HUES6 (cell line): Measurements from ENCODE around the gene RSPH10B2.
"Not testable (repeated sequence)": the region's sequence is repeated elsewhere in the genome, so short reads cannot be mapped to it uniquely, and the experiment has no call there.

Experiments used
- H3K27ac ChIP-seq: 2 replicates; pipeline ENCODE4 v1.7.0; 2013; ENCODE audit warnings: low read depth, mild to moderate bottlenecking, low read length, inconsistent platforms
- H3K27me3 ChIP-seq: 2 replicates; pipeline ENCODE4 v1.6.1; 2013; ENCODE audit warnings: low read length; ENCODE audit not compliant: control insufficient read depth, insufficient read depth
- H3K36me3 ChIP-seq: 2 replicates; pipeline ENCODE4 v1.6.1; 2013; ENCODE audit warnings: low read length; ENCODE audit not compliant: control insufficient read depth, insufficient read depth
- H3K4me1 ChIP-seq: 2 replicates; pipeline ENCODE4 v1.6.1; 2013; ENCODE audit warnings: low read length; ENCODE audit not compliant: control insufficient read depth, insufficient read depth
- H3K4me3 ChIP-seq: 2 replicates; pipeline ENCODE4 v1.5.1; 2013; ENCODE audit warnings: low read depth, low read length
- H3K9ac ChIP-seq: one replicate; pipeline ENCODE4 v1.6.1; 2013; ENCODE audit warnings: mild to moderate bottlenecking, low read length
- H3K9me3 ChIP-seq: 2 replicates; pipeline ENCODE4 v1.6.1; 2013; ENCODE audit warnings: low read depth, low read length; ENCODE audit not compliant: control insufficient read depth, insufficient read depth

The RSPH10B2 gene

GRCh38 chr7:6825236-6826125 is 71.6 kb downstream of the RSPH10B2 start:
- H3K27me3 ChIP-seq, H3K9me3 ChIP-seq: not testable (repeated sequence)

GRCh38 chr7:6826151-6826550 is 72.2 kb downstream of the RSPH10B2 start, which contains the start of gene CCZ1B:
TSS of gene CCZ1B (minus strand) at chr7:6826275. CDS start at chr7:6826197, 78 bp downstream.
- Histone ChIP-seq H3K4me3 (peak within 1 kb of the TSS; percentile 58), H3K9ac (peak within 1 kb of the TSS; percentile 42)
- not testable (repeated sequence) for H3K4me1 ChIP-seq, H3K27ac ChIP-seq, H3K27me3 ChIP-seq, H3K9me3 ChIP-seq, H3K36me3 ChIP-seq

More at GRCh38 chr7:6825236-6826125, 71.6 kb downstream of the RSPH10B2 start:
- H3K4me3 ChIP-seq = peak overlapping the region; percentile 55
- not testable (repeated sequence) for H3K36me3 ChIP-seq, H3K4me1 ChIP-seq, H3K9ac ChIP-seq, H3K27ac ChIP-seq

- not testable (repeated sequence) for H3K4me3 ChIP-seq, H3K9me3 ChIP-seq, H3K4me1 ChIP-seq, H3K36me3 ChIP-seq, H3K9ac ChIP-seq, H3K27ac ChIP-seq, H3K27me3 ChIP-seq
Observed at GRCh38 chr7:6827180-6827579, 73.3 kb downstream of the RSPH10B2 start.

- H3K36me3 ChIP-seq, H3K27me3 ChIP-seq: not testable (repeated sequence)
Observed at GRCh38 chr7:6829616-6830015, 75.7 kb downstream of the RSPH10B2 start.

GRCh38 chr7:6830026-6830425 is 76.1 kb downstream of the RSPH10B2 start:
- not testable (repeated sequence) for H3K4me1 ChIP-seq, H3K27ac ChIP-seq, H3K9ac ChIP-seq, H3K4me3 ChIP-seq, H3K9me3 ChIP-seq, H3K27me3 ChIP-seq, H3K36me3 ChIP-seq

More at GRCh38 chr7:6829616-6830015, 75.7 kb downstream of the RSPH10B2 start:
- not testable (repeated sequence) for H3K9ac ChIP-seq, H3K9me3 ChIP-seq, H3K4me3 ChIP-seq, H3K27ac ChIP-seq, H3K4me1 ChIP-seq

- no peak overlapping the region for H3K9ac ChIP-seq
- no peaks in the 10 kb centered on the region for H3K36me3 ChIP-seq
- no peak overlapping the region for H3K27ac ChIP-seq
- no peaks in the 10 kb centered on the region for H3K9me3 ChIP-seq
- no peak overlapping the region for H3K4me3 ChIP-seq
- no peaks in the 10 kb centered on the region for H3K4me1 ChIP-seq
- peaks cover 8% of the 10 kb centered on the region; the same call in 1 of the 2 replicates for H3K27me3 ChIP-seq
Observed at GRCh38 chr7:6831018-6831725, 77.3 kb downstream of the RSPH10B2 start.

- no peaks in the 10 kb centered on the region for H3K36me3 ChIP-seq
- H3K4me3 ChIP-seq = no peak overlapping the region
- no peaks in the 10 kb centered on the region for H3K4me1 ChIP-seq
- no peak overlapping the region for H3K27ac ChIP-seq
- H3K27me3 ChIP-seq = peaks cover 8% of the 10 kb centered on the region; the same call in 1 of the 2 replicates
- H3K9me3 ChIP-seq = no peaks in the 10 kb centered on the region
- H3K9ac ChIP-seq = no peak overlapping the region
Observed at GRCh38 chr7:6833636-6834035, 79.7 kb downstream of the RSPH10B2 start.

- not testable (repeated sequence) for H3K9me3 ChIP-seq, H3K4me3 ChIP-seq, H3K27me3 ChIP-seq, H3K4me1 ChIP-seq, H3K9ac ChIP-seq, H3K27ac ChIP-seq, H3K36me3 ChIP-seq
Observed at GRCh38 chr7:6835521-6835920, 81.6 kb downstream of the RSPH10B2 start.

GRCh38 chr7:6837081-6837480 is 83.2 kb downstream of the RSPH10B2 start:
- not testable (repeated sequence) for H3K36me3 ChIP-seq, H3K4me3 ChIP-seq, H3K9ac ChIP-seq, H3K27ac ChIP-seq, H3K4me1 ChIP-seq, H3K27me3 ChIP-seq, H3K9me3 ChIP-seq

- not testable (repeated sequence) for H3K4me1 ChIP-seq, H3K36me3 ChIP-seq, H3K9ac ChIP-seq, H3K27me3 ChIP-seq, H3K4me3 ChIP-seq, H3K9me3 ChIP-seq, H3K27ac ChIP-seq
Observed at GRCh38 chr7:6842278-6842921, 88.5 kb downstream of the RSPH10B2 start.

GRCh38 chr7:6843092-6843491 is 89.2 kb downstream of the RSPH10B2 start:
- not testable (repeated sequence) for H3K27ac ChIP-seq, H3K4me3 ChIP-seq, H3K27me3 ChIP-seq, H3K4me1 ChIP-seq, H3K9ac ChIP-seq, H3K9me3 ChIP-seq, H3K36me3 ChIP-seq
